ENCODE measurements around the gene SORBS2.

Gene SORBS2

GRCh38 chr4:185582651-185583400 lies 229.2 kb downstream of the SORBS2 start:
- DNase-seq (ENCODE audit: low read depth) = no peak
- H3K4me3 ChIP-seq (ENCODE audit: low read length) = no peak overlapping the region
- TF ChIP-seq CTCF (conservative IDR thresholded peaks at IDR 0.05; ENCODE audit: low read depth, low read length) = no peak

GRCh38 chr4:185580699-185581098 lies 231.3 kb downstream of the SORBS2 start:
- DNase-seq (ENCODE audit: low read depth) = no peak
- no peak overlapping the region for H3K4me3 ChIP-seq (ENCODE audit: low read length)
- TF ChIP-seq CTCF (conservative IDR thresholded peaks at IDR 0.05; ENCODE audit: low read depth, low read length) = no peak

- no peak for DNase-seq (ENCODE audit: low read depth)
- TF ChIP-seq CTCF (conservative IDR thresholded peaks at IDR 0.05; ENCODE audit: low read depth, low read length) = no peak
Observed at GRCh38 chr4:185578284-185578683, 233.7 kb downstream of the SORBS2 start.

GRCh38 chr4:185576962-185577950 lies 234.7 kb downstream of the SORBS2 start:
- H3K4me3 ChIP-seq (ENCODE audit: low read length) = no peak overlapping the region
- no peak for TF ChIP-seq CTCF (conservative IDR thresholded peaks at IDR 0.05; ENCODE audit: low read depth, low read length)
- DNase-seq (ENCODE audit: low read depth) = no peak

More at GRCh38 chr4:185578284-185578683, 233.7 kb downstream of the SORBS2 start:
- no peak overlapping the region for H3K4me3 ChIP-seq (ENCODE audit: low read length)

GRCh38 chr4:185576314-185576961 lies 235.6 kb downstream of the SORBS2 start:
- DNase-seq (ENCODE audit: low read depth) = no peak

More at GRCh38 chr4:185576314-185576961, 235.6 kb downstream of the SORBS2 start:
- H3K4me3 ChIP-seq (ENCODE audit: low read length) = no peak overlapping the region
- TF ChIP-seq CTCF (conservative IDR thresholded peaks at IDR 0.05; ENCODE audit: low read depth, low read length) = no peak

All from retinal pigment epithelial cell (primary cell).